ENCODE results near the gene GNPTG.

Gene GNPTG

DNA sequence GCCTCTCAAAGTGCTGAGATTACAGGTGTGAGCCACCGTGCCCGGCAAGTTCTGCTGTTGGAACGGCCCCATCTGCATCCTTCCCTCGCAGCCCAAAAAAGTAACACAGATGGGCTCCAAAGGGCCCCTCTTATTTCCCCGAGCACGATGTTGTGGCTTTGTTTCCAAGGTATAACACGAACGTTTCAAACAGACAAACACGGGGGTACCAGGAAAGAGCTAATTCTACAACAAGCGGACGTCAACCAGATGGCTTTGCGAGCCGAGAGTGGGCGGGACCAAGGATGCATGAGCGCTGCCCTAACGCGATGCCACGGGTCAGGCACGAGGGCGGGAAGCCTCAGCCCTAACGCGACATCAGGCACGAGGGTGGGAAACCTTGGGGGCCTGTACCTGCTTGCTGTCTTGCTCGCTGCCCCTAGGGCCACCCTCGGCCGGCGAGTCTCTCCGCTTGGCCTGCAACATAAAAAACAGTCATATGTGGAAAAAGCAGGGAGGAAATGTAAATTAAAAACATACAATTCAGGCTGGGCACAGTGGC, 38.6 kb downstream of the GNPTG start:
- peaks cover 11 to 22% of the 10 kb centered on the region in 2 donors for H3K36me3 ChIP-seq (ENCODE audit: control insufficient read depth in 2 of 2, insufficient read depth in 2 of 2, low read length in 2 of 2)

GRCh38 chr16:1392826-1393225, 41.1 kb downstream of the GNPTG start:
- Histone ChIP-seq H3K9ac (ENCODE audit: low read length in 2 of 2) (no peak overlapping the region), H3K27ac (ENCODE audit: low read length) (no peak overlapping the region), H3K9me3 (ENCODE audit: control insufficient read depth in 2 of 2, low read length in 2 of 2) (no peaks in the 10 kb centered on the region), H3K27me3 (ENCODE audit: control insufficient read depth in 1 of 2, insufficient read depth in 2 of 2, low read length in 2 of 2) (no peaks in the 10 kb centered on the region), H3K36me3 (ENCODE audit: control insufficient read depth in 2 of 2, insufficient read depth in 2 of 2, low read length in 2 of 2) (peaks cover 14 to 23% of the 10 kb centered on the region in 2 donors), H3K4me3 (ENCODE audit: low read length in 2 of 2) (no peak overlapping the region), H3K4me1 (ENCODE audit: control insufficient read depth, insufficient read depth, low read length) (no peaks in the 10 kb centered on the region)

More for the DNA sequence above, 38.6 kb downstream of the GNPTG start:
- Histone ChIP-seq H3K4me1 (ENCODE audit: control insufficient read depth, insufficient read depth, low read length) (no peaks in the 10 kb centered on the region), H3K9me3 (ENCODE audit: control insufficient read depth in 2 of 2, low read length in 2 of 2) (no peaks in the 10 kb centered on the region), H3K27ac (ENCODE audit: low read length) (no peak overlapping the region), H3K4me3 (ENCODE audit: low read length in 2 of 2) (no peak overlapping the region), H3K27me3 (ENCODE audit: control insufficient read depth in 1 of 2, insufficient read depth in 2 of 2, low read length in 2 of 2) (no peaks in the 10 kb centered on the region), H3K9ac (ENCODE audit: low read length in 2 of 2) (no peak overlapping the region)

DNA sequence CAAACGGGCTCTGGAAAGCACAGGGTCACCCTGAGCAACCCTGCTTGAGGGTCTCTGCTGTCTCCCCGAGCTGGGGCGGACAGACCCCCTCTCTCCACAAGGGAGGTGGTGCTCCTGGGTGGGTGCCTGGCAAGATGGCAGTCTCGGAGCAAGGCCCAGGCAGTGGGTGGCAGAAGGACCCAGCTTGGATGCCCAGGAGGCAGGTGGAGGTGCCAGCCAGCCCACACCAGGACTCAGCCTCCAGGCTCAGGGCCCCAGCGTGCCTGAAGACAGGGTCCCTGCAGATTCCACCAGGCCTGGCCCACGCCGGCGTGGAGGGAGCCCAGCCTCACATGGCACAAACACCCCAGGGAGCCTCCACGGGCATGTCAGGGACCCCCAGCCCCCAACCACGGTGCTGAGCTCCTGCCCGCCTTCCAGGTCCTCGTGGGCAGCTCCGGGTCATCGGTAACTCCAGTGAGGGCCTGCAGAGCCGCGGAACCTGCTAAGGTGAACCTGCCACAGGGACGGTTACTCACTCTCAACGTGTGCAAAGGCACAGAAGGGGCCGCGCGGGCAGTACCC, 42.0 kb downstream of the GNPTG start:
- no peaks in the 10 kb centered on the region for H3K27me3 ChIP-seq (ENCODE audit: control insufficient read depth in 1 of 2, insufficient read depth in 2 of 2, low read length in 2 of 2)
- H3K36me3 ChIP-seq (ENCODE audit: control insufficient read depth in 2 of 2, insufficient read depth in 2 of 2, low read length in 2 of 2): peaks cover 14 to 26% of the 10 kb centered on the region in 2 donors

GRCh38 chr16:1394367-1394951, 42.7 kb downstream of the GNPTG start:
- no peak overlapping the region for H3K4me3 ChIP-seq (ENCODE audit: low read length in 2 of 2)
- no peak overlapping the region for H3K27ac ChIP-seq (ENCODE audit: low read length)
- no peaks in the 10 kb centered on the region for H3K27me3 ChIP-seq (ENCODE audit: control insufficient read depth in 1 of 2, insufficient read depth in 2 of 2, low read length in 2 of 2)
- peaks cover 18 to 33% of the 10 kb centered on the region in 2 donors for H3K36me3 ChIP-seq (ENCODE audit: control insufficient read depth in 2 of 2, insufficient read depth in 2 of 2, low read length in 2 of 2)
- no peaks in the 10 kb centered on the region for H3K4me1 ChIP-seq (ENCODE audit: control insufficient read depth, insufficient read depth, low read length)
- no peaks in the 10 kb centered on the region for H3K9me3 ChIP-seq (ENCODE audit: control insufficient read depth in 2 of 2, low read length in 2 of 2)
- no peak overlapping the region for H3K9ac ChIP-seq (ENCODE audit: low read length in 2 of 2)

More for the DNA sequence above, 42.0 kb downstream of the GNPTG start:
- Histone ChIP-seq H3K27ac (ENCODE audit: low read length) (no peak overlapping the region), H3K9ac (ENCODE audit: low read length in 2 of 2) (no peak overlapping the region), H3K4me3 (ENCODE audit: low read length in 2 of 2) (no peak overlapping the region), H3K9me3 (ENCODE audit: control insufficient read depth in 2 of 2, low read length in 2 of 2) (no peaks in the 10 kb centered on the region), H3K4me1 (ENCODE audit: control insufficient read depth, insufficient read depth, low read length) (no peaks in the 10 kb centered on the region)

DNA sequence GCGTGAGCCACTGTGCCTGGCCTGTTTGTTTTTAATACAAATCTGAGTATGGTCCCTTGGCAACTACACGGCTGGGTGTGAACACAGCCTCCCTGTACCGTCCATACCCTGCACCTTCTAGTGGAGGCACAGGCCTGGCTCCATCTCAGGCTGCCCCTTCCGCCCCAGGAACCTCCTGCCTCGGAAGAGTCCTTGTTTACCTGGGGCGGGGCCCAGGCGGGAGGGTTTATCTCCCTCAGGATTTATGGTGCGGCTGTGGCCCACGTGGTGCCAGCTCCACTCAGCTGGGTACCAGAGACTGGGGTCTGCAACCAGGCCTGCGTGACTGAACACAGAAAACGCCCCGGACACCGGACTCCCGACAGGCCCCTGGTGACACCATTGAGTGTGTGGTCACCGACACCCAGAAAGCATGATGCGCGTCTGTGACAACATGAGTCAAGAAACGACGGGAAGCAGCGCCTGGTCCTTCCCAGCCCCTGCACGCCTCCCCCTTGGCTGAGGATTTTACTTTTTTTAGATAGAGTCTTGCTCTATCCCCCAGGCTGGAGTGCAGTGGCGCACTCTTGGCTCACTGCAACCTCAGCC, 43.8 kb downstream of the GNPTG start:
- Histone ChIP-seq H3K4me1 (ENCODE audit: control insufficient read depth, insufficient read depth, low read length) (no peaks in the 10 kb centered on the region), H3K9ac (ENCODE audit: low read length in 2 of 2) (no peak overlapping the region), H3K9me3 (ENCODE audit: control insufficient read depth in 2 of 2, low read length in 2 of 2) (no peaks in the 10 kb centered on the region), H3K36me3 (ENCODE audit: control insufficient read depth in 2 of 2, insufficient read depth in 2 of 2, low read length in 2 of 2) (peaks cover 19 to 34% of the 10 kb centered on the region in 2 donors), H3K27ac (ENCODE audit: low read length) (no peak overlapping the region), H3K27me3 (ENCODE audit: control insufficient read depth in 1 of 2, insufficient read depth in 2 of 2, low read length in 2 of 2) (no peaks in the 10 kb centered on the region), H3K4me3 (ENCODE audit: low read length in 2 of 2) (no peak overlapping the region)

GRCh38 chr16:1397779-1398178, 46.0 kb downstream of the GNPTG start:
- no peaks in the 10 kb centered on the region for H3K9me3 ChIP-seq (ENCODE audit: control insufficient read depth in 2 of 2, low read length in 2 of 2)
- H3K27me3 ChIP-seq (ENCODE audit: control insufficient read depth in 1 of 2, insufficient read depth in 2 of 2, low read length in 2 of 2): no peaks in the 10 kb centered on the region
- no peak overlapping the region for H3K4me3 ChIP-seq (ENCODE audit: low read length in 2 of 2)
- peaks cover 24 to 36% of the 10 kb centered on the region in 2 donors for H3K36me3 ChIP-seq (ENCODE audit: control insufficient read depth in 2 of 2, insufficient read depth in 2 of 2, low read length in 2 of 2)
- no peaks in the 10 kb centered on the region for H3K4me1 ChIP-seq (ENCODE audit: control insufficient read depth, insufficient read depth, low read length)
- no peak overlapping the region for H3K9ac ChIP-seq (ENCODE audit: low read length in 2 of 2)
- no peak overlapping the region for H3K27ac ChIP-seq (ENCODE audit: low read length)

GRCh38 chr16:1398351-1398750, 46.6 kb downstream of the GNPTG start:
- H3K36me3 ChIP-seq (ENCODE audit: control insufficient read depth in 2 of 2, insufficient read depth in 2 of 2, low read length in 2 of 2): peaks cover 24 to 35% of the 10 kb centered on the region in 2 donors
- H3K9me3 ChIP-seq (ENCODE audit: control insufficient read depth in 2 of 2, low read length in 2 of 2): no peaks in the 10 kb centered on the region
- H3K4me1 ChIP-seq (ENCODE audit: control insufficient read depth, insufficient read depth, low read length): no peaks in the 10 kb centered on the region
- no peak overlapping the region for H3K4me3 ChIP-seq (ENCODE audit: low read length in 2 of 2)
- no peak overlapping the region for H3K27ac ChIP-seq (ENCODE audit: low read length)
- H3K27me3 ChIP-seq (ENCODE audit: control insufficient read depth in 1 of 2, insufficient read depth in 2 of 2, low read length in 2 of 2): no peaks in the 10 kb centered on the region
- no peak overlapping the region for H3K9ac ChIP-seq (ENCODE audit: low read length in 2 of 2)

- peaks cover 19 to 29% of the 10 kb centered on the region in 2 donors for H3K36me3 ChIP-seq (ENCODE audit: control insufficient read depth in 2 of 2, insufficient read depth in 2 of 2, low read length in 2 of 2)
- H3K27ac ChIP-seq (ENCODE audit: low read length): no peak overlapping the region
- no peak overlapping the region for H3K9ac ChIP-seq (ENCODE audit: low read length in 2 of 2)
- H3K27me3 ChIP-seq (ENCODE audit: control insufficient read depth in 1 of 2, insufficient read depth in 2 of 2, low read length in 2 of 2): no peaks in the 10 kb centered on the region
- no peak overlapping the region for H3K4me3 ChIP-seq (ENCODE audit: low read length in 2 of 2)
- H3K4me1 ChIP-seq (ENCODE audit: control insufficient read depth, insufficient read depth, low read length): no peaks in the 10 kb centered on the region
- H3K9me3 ChIP-seq (ENCODE audit: control insufficient read depth in 2 of 2, low read length in 2 of 2): no peaks in the 10 kb centered on the region
Measured at GRCh38 chr16:1398826-1399581, 47.3 kb downstream of the GNPTG start.

DNA sequence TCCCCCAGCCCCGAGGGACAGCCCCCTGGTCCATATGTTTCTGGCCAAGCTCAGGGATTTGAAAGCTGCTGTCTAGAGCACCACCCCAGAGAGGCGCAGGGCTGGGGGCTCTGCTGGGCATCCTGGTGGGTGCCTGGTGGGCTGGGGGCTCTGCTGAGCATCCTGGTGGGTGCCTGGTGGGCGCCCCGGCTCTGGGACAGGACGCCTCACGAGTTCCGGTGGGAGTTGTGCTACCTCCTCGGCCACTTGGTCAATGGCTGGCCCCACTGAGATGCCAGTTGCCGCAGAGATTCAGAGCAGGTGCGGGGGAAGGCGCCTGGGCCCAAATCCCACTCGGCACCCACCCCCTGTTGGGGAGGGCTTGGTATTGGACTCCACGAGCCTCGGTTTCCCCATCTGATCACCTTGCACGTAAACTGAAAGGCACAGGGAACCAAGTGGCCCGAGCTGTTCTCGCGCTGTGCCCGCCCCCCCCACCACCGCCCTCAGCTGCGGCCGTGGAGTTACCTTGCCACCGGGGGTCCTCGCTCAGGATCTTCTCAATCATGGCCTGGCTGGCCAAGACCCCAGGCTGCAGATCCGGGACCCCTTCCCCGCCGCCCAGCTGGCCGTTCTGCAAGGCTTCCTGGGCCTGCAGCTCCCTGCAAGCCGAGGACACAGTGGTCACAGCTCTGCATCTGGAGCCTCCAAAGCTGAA, 49.5 kb downstream of the GNPTG start:
- H3K36me3 ChIP-seq (ENCODE audit: control insufficient read depth in 2 of 2, insufficient read depth in 2 of 2, low read length in 2 of 2): peaks cover 16 to 25% of the 10 kb centered on the region in 2 donors
- no peak overlapping the region for H3K9ac ChIP-seq (ENCODE audit: low read length in 2 of 2)
- no peaks in the 10 kb centered on the region for H3K4me1 ChIP-seq (ENCODE audit: control insufficient read depth, insufficient read depth, low read length)
- no peaks in the 10 kb centered on the region for H3K9me3 ChIP-seq (ENCODE audit: control insufficient read depth in 2 of 2, low read length in 2 of 2)
- H3K27ac ChIP-seq (ENCODE audit: low read length): no peak overlapping the region
- H3K4me3 ChIP-seq (ENCODE audit: low read length in 2 of 2): no peak overlapping the region
- H3K27me3 ChIP-seq (ENCODE audit: control insufficient read depth in 1 of 2, insufficient read depth in 2 of 2, low read length in 2 of 2): no peaks in the 10 kb centered on the region

DNA sequence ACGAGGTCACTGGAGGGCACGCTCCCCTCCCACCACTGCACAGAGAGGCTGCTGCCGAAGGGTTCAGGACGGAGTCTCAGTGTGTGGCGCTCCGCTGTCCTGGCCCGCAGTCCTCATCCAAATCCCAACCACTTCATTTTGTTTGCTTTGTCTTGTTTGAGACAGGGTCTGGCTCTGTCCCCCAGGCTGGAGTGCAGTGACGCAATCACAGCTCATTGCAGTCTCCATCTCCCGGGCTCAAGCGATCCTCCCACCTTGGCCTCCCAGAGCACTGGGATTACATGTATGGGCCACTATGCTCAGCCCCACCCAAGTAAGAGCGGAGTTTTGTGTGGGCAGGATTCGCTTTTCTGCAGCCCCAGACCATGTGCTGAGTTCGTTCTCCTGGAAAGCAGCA, 50.0 kb downstream of the GNPTG start:
- Histone ChIP-seq H3K27ac (ENCODE audit: low read length) (no peak overlapping the region), H3K9me3 (ENCODE audit: control insufficient read depth in 2 of 2, low read length in 2 of 2) (no peaks in the 10 kb centered on the region), H3K9ac (ENCODE audit: low read length in 2 of 2) (no peak overlapping the region), H3K4me3 (ENCODE audit: low read length in 2 of 2) (no peak overlapping the region), H3K27me3 (ENCODE audit: control insufficient read depth in 1 of 2, insufficient read depth in 2 of 2, low read length in 2 of 2) (no peaks in the 10 kb centered on the region), H3K4me1 (ENCODE audit: control insufficient read depth, insufficient read depth, low read length) (no peaks in the 10 kb centered on the region), H3K36me3 (ENCODE audit: control insufficient read depth in 2 of 2, insufficient read depth in 2 of 2, low read length in 2 of 2) (peaks cover 16 to 25% of the 10 kb centered on the region in 2 donors)
